Fibroblast of upper back skin (primary cell): ENCODE measurements around the gene RASSF6.
"Not testable (repeated sequence)": the region's sequence is repeated elsewhere in the genome, so short reads cannot be mapped to it uniquely, and the experiment has no call there.

Source experiments
- DNase-seq: peaks from one replicate; pipeline ENCODE4 v3.0.0-alpha.2; 2013

The RASSF6 gene

GRCh38 chr4:73609706-73610105, 10.5 kb downstream of the RASSF6 start:
- DNase-seq = peak; percentile 18

- DNase-seq = peak; percentile 5
Measured at GRCh38 chr4:73608689-73609594, 11.3 kb downstream of the RASSF6 start.

GRCh38 chr4:73607375-73608033, 12.7 kb downstream of the RASSF6 start:
- DNase-seq = no peak

GRCh38 chr4:73606465-73606974, 13.7 kb downstream of the RASSF6 start:
- DNase-seq = no peak

GRCh38 chr4:73603854-73604584, 16.2 kb downstream of the RASSF6 start:
- no peak for DNase-seq

GRCh38 chr4:73603271-73603710, 16.9 kb downstream of the RASSF6 start:
- peak; percentile 74 for DNase-seq

- DNase-seq = no peak
Measured at GRCh38 chr4:73600954-73601353, 19.3 kb downstream of the RASSF6 start.

- DNase-seq = peak; percentile 61
Measured at GRCh38 chr4:73599182-73599581, 21.1 kb downstream of the RASSF6 start.

GRCh38 chr4:73597594-73597993, 22.6 kb downstream of the RASSF6 start:
- no peak for DNase-seq

- DNase-seq = not testable (repeated sequence)
Measured at GRCh38 chr4:73597183-73597582, 23.1 kb downstream of the RASSF6 start.

GRCh38 chr4:73596001-73596400, 24.2 kb downstream of the RASSF6 start:
- DNase-seq = no peak

- DNase-seq = peak; percentile 28
Measured at GRCh38 chr4:73593631-73594241, 26.5 kb downstream of the RASSF6 start.

- DNase-seq = no peak
Measured at GRCh38 chr4:73589887-73590801, 30.1 kb downstream of the RASSF6 start.

- peak; percentile 78 for DNase-seq
Measured at GRCh38 chr4:73589261-73589847, 30.9 kb downstream of the RASSF6 start.

GRCh38 chr4:73588613-73589012, 31.6 kb downstream of the RASSF6 start:
- no peak for DNase-seq

- DNase-seq = no peak
Measured at GRCh38 chr4:73586666-73587065, 33.6 kb downstream of the RASSF6 start.

- DNase-seq = no peak
Measured at GRCh38 chr4:73586040-73586439, 34.2 kb downstream of the RASSF6 start.

GRCh38 chr4:73585345-73585744, 34.9 kb downstream of the RASSF6 start:
- no peak for DNase-seq

- DNase-seq = no peak
Measured at GRCh38 chr4:73583666-73584065, 36.6 kb downstream of the RASSF6 start.

GRCh38 chr4:73577371-73577770, 42.9 kb downstream of the RASSF6 start:
- DNase-seq = no peak

GRCh38 chr4:73576381-73576780, 43.9 kb downstream of the RASSF6 start:
- DNase-seq = peak; percentile 32
